ENCODE data around the gene WWTR1.

The WWTR1 gene

GRCh38 chr3:149566292-149566975, 91.4 kb downstream of the WWTR1 start:
- no peak for DNase-seq (ENCODE audit: low read depth)

- no peak for DNase-seq (ENCODE audit: low read depth)
Measured at GRCh38 chr3:149564079-149564478, 93.7 kb downstream of the WWTR1 start.

GRCh38 chr3:149563114-149563513, 94.7 kb downstream of the WWTR1 start:
- no peak for DNase-seq (ENCODE audit: low read depth)

GRCh38 chr3:149560617-149561016, 97.2 kb downstream of the WWTR1 start:
- no peak for DNase-seq (ENCODE audit: low read depth)

- DNase-seq (ENCODE audit: low read depth) = no peak
Measured at GRCh38 chr3:149560001-149560400, 97.8 kb downstream of the WWTR1 start.

GRCh38 chr3:149559525-149559924, 98.3 kb downstream of the WWTR1 start:
- no peak for DNase-seq (ENCODE audit: low read depth)

- DNase-seq (ENCODE audit: low read depth) = no peak
Measured at GRCh38 chr3:149555927-149556326, 101.9 kb downstream of the WWTR1 start.

GRCh38 chr3:149554826-149555225, 103.0 kb downstream of the WWTR1 start:
- DNase-seq (ENCODE audit: low read depth) = no peak

- no peak for DNase-seq (ENCODE audit: low read depth)
Measured at GRCh38 chr3:149553781-149554451, 103.9 kb downstream of the WWTR1 start.

GRCh38 chr3:149552700-149553099, 105.1 kb downstream of the WWTR1 start:
- no peak for DNase-seq (ENCODE audit: low read depth)

- DNase-seq (ENCODE audit: low read depth) = no peak
Measured at GRCh38 chr3:149551500-149551899, 106.3 kb downstream of the WWTR1 start.

- DNase-seq (ENCODE audit: low read depth) = no peak
Measured at GRCh38 chr3:149548669-149549065, 109.2 kb downstream of the WWTR1 start.

- DNase-seq (ENCODE audit: low read depth) = no peak
Measured at GRCh38 chr3:149547954-149548668, 109.7 kb downstream of the WWTR1 start.

GRCh38 chr3:149547413-149547812, 110.4 kb downstream of the WWTR1 start:
- DNase-seq (ENCODE audit: low read depth) = no peak

- DNase-seq (ENCODE audit: low read depth) = no peak
Measured at GRCh38 chr3:149545049-149545448, 112.8 kb downstream of the WWTR1 start.

GRCh38 chr3:149542375-149543312, 115.2 kb downstream of the WWTR1 start:
- DNase-seq (ENCODE audit: low read depth) = no peak

GRCh38 chr3:149541091-149541491, 116.7 kb downstream of the WWTR1 start:
- no peak for DNase-seq (ENCODE audit: low read depth)

- DNase-seq (ENCODE audit: low read depth) = no peak
Measured at GRCh38 chr3:149538371-149538770, 119.5 kb downstream of the WWTR1 start.

- DNase-seq (ENCODE audit: low read depth) = no peak
Measured at GRCh38 chr3:149536429-149536828, 121.4 kb downstream of the WWTR1 start.

GRCh38 chr3:149535333-149535685, 122.5 kb downstream of the WWTR1 start:
- no peak for DNase-seq (ENCODE audit: low read depth)

- no peak for DNase-seq (ENCODE audit: low read depth)
Measured at GRCh38 chr3:149534671-149535332, 123.0 kb downstream of the WWTR1 start.

GRCh38 chr3:149534082-149534481, 123.7 kb downstream of the WWTR1 start:
- DNase-seq (ENCODE audit: low read depth) = no peak
